SJCRH30 (cell line): ENCODE measurements around the gene MAPKAP1. TPM values are rescaled to one million over a fixed set of nuclear protein-coding genes. Genes with fewer than 3 reads are reported as not detected.
A peak's percentile ranks its signal among the peaks of the same experiment; 100 is the strongest.

Source experiments
- DNase-seq, 2 experiments: peaks; one replicate each; pipeline ENCODE4 v3.0.0-alpha.2; 2015 to 2020
- H3K27ac ChIP-seq: fragments of 250-450 bp; sonication (Bioruptor Pico); 2 replicates; pipeline ENCODE4 v1.5.1; 2020; ENCODE audit warnings: mild to moderate bottlenecking, moderate library complexity
- H3K27me3 ChIP-seq: fragments of 250-450 bp; sonication (Bioruptor Pico); 2 replicates; pipeline ENCODE4 v1.5.1; 2020; ENCODE audit warnings: mild to moderate bottlenecking, moderate library complexity
- H3K36me3 ChIP-seq: fragments of 250-450 bp; sonication (Bioruptor Pico); 2 replicates; pipeline ENCODE4 v1.5.1; 2020; ENCODE audit warnings: mild to moderate bottlenecking, moderate library complexity
- H3K4me1 ChIP-seq: fragments of 250-450 bp; sonication (Bioruptor Pico); 2 replicates; pipeline ENCODE4 v1.5.1; 2020; ENCODE audit warnings: mild to moderate bottlenecking, moderate library complexity
- H3K4me3 ChIP-seq: fragments of 250-450 bp; sonication (Bioruptor Pico); 2 replicates; pipeline ENCODE4 v1.5.1; 2020; ENCODE audit warnings: mild to moderate bottlenecking, moderate library complexity
- H3K9me3 ChIP-seq: fragments of 250-450 bp; sonication (Bioruptor Pico); replicated peaks from 2 replicates; pipeline ENCODE4 v1.5.1; 2020; ENCODE audit warnings: mild to moderate bottlenecking, moderate library complexity
- total RNA-seq: library from RNA; depleted of rRNA; stranded (reverse); fragments of >200 nt; shearing (Covaris generic); gene quantifications from 2 replicates; pipeline ENCODE4 v1.2.3, GENCODE V29; 2014

The MAPKAP1 gene
- total RNA-seq, 1 experiment from 2014 or later, result 109 TPM

DNA sequence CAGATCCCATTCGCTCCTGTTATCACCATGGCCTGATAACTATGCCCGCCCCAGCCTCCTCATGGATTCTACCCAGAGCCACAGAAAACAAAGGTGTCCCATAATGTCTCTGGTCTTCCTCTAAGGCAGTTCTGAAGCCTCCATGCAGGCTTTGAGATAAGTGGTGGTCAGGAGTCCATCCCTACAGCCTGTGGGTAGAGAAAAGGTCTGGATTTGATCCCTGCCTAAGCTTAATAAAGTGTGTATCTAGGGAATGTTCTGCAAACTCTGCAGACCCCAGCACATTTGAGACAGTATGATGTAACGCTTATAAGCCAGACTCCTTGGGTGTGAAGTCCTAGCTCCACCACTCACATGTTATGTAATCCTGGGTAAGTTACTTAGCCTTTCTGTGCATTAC lies 187.3 kb downstream of the MAPKAP1 start:
- H3K27ac ChIP-seq, result no peak overlapping the region
- no peaks in the 10 kb centered on the region for H3K27me3 ChIP-seq
- DNase-seq, result no peak
- H3K4me3 ChIP-seq, result no peak overlapping the region
- no peaks in the 10 kb centered on the region for H3K9me3 ChIP-seq
- peaks cover 17% of the 10 kb centered on the region for H3K4me1 ChIP-seq
- H3K36me3 ChIP-seq, result peaks cover 7% of the 10 kb centered on the region

DNA sequence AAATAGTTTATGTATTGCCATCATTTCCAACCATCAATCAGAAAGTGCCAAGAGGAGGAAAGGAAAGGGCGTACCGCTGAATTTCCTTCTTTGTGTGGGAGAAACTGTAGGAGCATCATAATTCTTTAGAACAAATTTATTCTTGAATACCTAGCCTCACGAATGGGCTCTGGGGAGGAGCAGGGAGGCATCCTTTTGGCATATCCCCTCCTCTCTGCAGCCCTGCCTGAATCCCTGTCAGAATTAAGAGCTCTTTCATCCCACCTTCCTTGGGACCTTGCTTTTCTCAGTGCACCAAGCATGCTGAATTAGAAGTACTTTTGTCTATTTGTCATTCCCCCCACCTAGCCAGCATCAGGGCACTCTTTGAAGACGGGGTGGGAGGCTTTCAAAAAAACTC lies 189.4 kb downstream of the MAPKAP1 start:
- Histone ChIP-seq H3K27me3 (no peaks in the 10 kb centered on the region), H3K27ac (no peak overlapping the region), H3K36me3 (peaks cover 7% of the 10 kb centered on the region), H3K9me3 (no peaks in the 10 kb centered on the region), H3K4me3 (no peak overlapping the region), H3K4me1 (peaks cover 32% of the 10 kb centered on the region)
- DNase-seq, result no peak

DNA sequence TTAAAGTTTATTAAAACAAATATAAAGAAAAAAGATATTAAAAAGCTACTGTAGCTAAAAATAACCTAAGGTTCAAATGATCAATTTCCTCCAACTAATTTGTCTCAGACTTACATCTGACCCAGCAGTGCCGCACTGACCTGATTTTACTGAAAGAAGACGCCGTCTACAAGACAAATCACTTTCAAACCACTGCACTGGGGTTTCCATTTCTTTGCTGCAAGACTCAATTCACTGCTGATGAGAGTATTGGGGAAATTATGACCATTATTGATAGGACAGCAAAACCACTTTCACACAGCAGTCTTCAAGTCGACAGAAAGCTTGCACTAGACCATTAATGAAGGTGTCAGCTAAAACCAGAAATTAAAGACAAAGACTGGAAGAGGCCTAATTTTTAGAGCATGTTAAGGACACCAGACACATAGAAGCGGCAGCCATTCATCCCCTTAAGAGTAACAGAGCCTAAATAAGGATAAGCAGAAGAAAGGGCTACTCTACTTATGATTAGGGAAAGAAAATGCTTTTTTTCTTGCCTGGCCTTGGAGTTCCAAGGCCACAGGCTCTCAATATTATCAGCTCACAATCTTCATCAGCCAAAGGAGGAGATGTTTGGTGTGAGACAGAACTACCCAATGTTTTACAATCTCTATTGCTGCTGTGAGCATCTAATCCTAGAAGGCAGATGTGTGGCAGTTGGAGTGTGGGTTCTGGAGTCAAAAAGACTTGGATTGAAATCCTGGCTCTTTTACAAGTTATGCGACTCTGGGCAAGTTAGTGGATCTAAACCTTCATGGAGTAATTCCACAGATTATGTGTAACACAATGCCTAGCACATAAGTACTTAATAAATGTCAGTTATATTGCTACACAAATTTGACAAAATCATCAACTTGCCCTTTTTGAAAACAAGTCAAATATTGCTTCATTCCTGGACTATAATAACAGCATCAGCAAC lies 190.7 kb downstream of the MAPKAP1 start:
- no peak for DNase-seq
- peaks cover 7% of the 10 kb centered on the region for H3K36me3 ChIP-seq
- peaks cover 28% of the 10 kb centered on the region for H3K4me1 ChIP-seq
- no peaks in the 10 kb centered on the region for H3K27me3 ChIP-seq
- no peak overlapping the region for H3K4me3 ChIP-seq
- H3K27ac ChIP-seq, result no peak overlapping the region
- H3K9me3 ChIP-seq, result no peaks in the 10 kb centered on the region

DNA sequence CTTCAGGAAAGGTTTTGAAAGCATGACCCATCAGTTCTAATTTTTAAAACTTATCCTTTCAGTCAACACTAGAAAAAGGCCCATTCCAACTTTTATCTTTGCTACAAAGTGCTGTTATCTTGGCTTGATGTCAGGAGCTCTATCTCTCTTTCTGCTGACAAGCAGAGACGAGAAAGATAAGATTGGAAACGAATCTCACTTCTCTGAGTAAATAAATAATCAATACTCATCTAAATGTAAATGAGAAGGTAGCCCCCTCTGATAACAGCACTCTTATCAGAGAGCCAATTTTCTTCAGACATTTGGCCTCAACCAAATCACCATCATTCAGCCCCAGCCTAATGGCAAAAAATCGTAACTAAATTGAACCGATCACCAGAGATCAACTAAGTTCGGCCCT lies 191.7 kb downstream of the MAPKAP1 start:
- DNase-seq, result no peak
- H3K27ac ChIP-seq, result no peak overlapping the region
- H3K27me3 ChIP-seq, result no peaks in the 10 kb centered on the region
- peaks cover 30% of the 10 kb centered on the region for H3K4me1 ChIP-seq
- no peaks in the 10 kb centered on the region for H3K9me3 ChIP-seq
- peaks cover 2% of the 10 kb centered on the region; the same call in 1 of the 2 replicates for H3K36me3 ChIP-seq
- no peak overlapping the region for H3K4me3 ChIP-seq

DNA sequence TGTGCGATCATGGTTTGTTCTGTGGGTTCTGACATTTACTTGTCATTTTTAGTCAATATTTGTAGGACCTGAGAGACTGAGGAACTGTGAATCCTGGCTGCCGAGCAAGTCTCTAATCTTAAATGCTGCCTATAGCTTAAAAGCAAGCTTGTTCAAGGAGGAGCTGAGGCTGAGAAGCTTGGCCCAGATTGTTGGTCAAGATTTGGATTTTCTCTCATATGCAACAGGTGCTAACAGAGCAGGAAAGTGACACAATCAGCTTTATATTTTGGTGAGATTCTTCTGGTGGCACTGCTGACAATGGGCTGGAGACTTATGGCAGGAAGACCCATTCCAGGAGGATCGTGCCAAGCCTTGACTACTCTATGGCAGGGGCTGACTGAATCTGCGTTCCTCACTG lies 192.5 kb downstream of the MAPKAP1 start:
- H3K27ac ChIP-seq, result no peak overlapping the region
- no peaks in the 10 kb centered on the region for H3K27me3 ChIP-seq
- H3K36me3 ChIP-seq, result no peaks in the 10 kb centered on the region
- no peak overlapping the region for H3K4me3 ChIP-seq
- H3K4me1 ChIP-seq, result peaks cover 31% of the 10 kb centered on the region
- no peak for DNase-seq
- H3K9me3 ChIP-seq, result no peaks in the 10 kb centered on the region

DNA sequence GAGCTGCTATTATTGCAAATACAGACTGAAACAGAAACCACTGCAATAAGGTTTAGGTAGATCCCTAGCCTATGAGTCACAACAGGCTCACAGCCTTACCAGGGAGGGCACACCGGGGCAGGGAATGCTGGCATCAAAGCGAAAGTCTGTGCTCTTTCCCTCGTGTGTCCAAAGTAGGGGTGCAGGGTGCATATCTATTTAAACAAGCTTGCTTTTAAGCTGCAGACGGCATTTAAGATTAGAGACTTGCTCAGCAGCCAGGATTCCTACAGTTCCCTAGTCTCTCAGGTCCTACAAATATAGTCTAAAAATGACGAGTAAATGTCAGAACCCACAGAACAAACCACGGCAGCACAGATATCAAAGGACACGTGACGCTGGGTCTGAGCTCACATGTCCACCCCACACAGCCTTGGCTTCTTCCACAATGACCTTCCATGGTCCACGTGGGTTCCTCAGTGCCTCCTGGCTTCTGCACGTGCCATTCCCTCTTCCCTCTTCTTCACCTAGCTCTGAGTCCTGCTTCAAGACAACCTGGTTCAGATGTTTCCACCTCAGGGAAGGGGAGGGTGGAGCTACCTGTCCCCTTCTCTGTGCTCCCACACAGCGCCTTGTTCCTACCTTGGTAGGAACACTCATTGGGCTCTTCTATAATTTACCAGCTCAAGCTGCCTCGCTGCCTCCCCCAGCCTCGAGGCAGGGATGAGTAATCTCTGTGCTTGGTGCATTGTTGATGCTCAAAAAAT lies 193.2 kb downstream of the MAPKAP1 start:
- peaks cover 36% of the 10 kb centered on the region for H3K4me1 ChIP-seq
- DNase-seq, result peak; percentile 41 to 55
- H3K36me3 ChIP-seq, result no peaks in the 10 kb centered on the region
- no peak overlapping the region for H3K27ac ChIP-seq
- H3K4me3 ChIP-seq, result no peak overlapping the region
- no peaks in the 10 kb centered on the region for H3K9me3 ChIP-seq
- H3K27me3 ChIP-seq, result no peaks in the 10 kb centered on the region

DNA sequence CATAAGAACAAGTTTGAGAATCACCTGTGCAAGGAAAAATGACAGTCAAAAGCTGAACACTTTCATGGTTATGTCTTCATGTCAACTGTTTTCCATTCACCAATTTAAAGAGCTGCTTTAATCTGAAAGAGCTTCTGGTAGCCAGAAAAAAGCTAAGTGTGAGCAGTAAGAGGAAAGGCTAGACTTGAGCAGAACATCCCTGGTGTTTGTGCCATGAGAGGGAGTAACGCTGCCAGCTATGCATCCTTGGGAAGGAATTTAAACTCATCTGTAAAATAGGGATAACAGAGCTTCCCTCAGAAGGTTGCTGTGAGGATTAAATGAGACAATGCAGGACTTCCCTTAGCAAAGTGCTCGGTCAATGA lies 193.7 kb downstream of the MAPKAP1 start:
- H3K4me1 ChIP-seq, result peaks cover 36% of the 10 kb centered on the region
- H3K27me3 ChIP-seq, result no peaks in the 10 kb centered on the region
- H3K27ac ChIP-seq, result no peak overlapping the region
- H3K9me3 ChIP-seq, result no peaks in the 10 kb centered on the region
- no peak overlapping the region for H3K4me3 ChIP-seq
- no peaks in the 10 kb centered on the region for H3K36me3 ChIP-seq
- no peak for DNase-seq

DNA sequence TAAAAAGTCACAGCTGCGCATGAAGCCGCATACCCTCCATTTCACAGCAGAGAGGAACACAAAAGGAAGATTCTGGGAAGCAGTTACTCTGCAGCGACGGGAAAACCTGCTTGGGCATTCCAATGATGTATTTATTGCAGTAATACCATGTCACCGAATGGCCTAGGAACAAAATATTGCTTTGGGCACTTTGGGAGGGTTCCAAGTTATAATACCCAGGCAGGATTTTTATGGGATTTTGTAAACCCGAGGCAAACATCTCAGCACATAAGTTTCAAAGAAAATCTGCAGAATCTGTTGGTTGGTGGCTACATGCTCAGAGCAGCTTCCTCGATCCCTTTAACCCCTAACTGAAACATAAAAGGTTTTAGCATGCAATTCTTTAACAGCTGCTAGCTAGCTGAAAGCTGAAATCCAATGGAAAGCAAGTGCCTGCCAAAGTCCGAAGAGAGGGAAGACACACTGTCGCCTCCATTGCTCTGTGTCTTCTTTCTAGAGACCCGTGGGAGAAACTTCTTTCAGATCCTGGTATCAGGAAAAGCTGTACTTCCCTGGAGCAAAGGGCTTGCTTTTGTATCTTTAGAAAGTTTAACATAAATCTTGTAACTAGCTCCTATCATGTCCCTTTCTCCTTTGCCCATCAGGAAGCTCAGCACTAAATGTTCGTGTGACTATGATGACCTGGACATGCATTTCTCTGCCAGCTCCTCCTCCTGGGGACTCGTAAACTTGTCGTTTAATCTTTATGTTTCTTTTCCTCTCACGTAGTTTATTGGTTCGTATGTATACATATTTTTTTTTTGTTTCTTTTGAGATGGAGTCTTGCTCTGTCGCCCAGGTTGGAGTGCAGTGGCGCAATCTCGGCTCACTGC lies 195.0 kb downstream of the MAPKAP1 start:
- H3K27ac ChIP-seq, result peak overlapping the region; percentile 63
- H3K4me1 ChIP-seq, result peaks cover 36% of the 10 kb centered on the region
- H3K36me3 ChIP-seq, result no peaks in the 10 kb centered on the region
- peak overlapping the region; percentile 44 for H3K4me3 ChIP-seq
- peak; percentile 71 to 87 for DNase-seq
- H3K27me3 ChIP-seq, result no peaks in the 10 kb centered on the region
- H3K9me3 ChIP-seq, result no peaks in the 10 kb centered on the region

DNA sequence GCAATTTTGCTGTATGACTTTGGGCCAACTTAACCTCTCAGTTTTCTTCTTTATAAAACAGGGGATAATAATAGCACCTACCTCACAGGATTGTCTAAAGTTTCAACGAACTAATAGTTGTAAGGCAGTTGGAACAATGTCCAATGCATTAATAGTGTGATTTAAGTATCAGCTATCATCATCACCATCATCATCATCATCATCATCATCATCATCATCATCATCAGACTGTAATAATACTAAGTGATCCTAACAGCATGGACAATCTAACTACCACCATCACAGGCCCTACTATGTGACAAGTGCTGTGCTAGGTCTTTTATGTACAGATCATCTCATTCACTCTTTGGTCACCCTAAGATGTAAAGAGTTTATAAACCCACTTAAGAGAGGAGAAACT lies 196.0 kb downstream of the MAPKAP1 start:
- Histone ChIP-seq H3K36me3 (no peaks in the 10 kb centered on the region), H3K9me3 (no peaks in the 10 kb centered on the region), H3K27ac (peak overlapping the region; percentile 63; the same call in 1 of the 2 replicates), H3K4me1 (peaks cover 36% of the 10 kb centered on the region), H3K27me3 (no peaks in the 10 kb centered on the region), H3K4me3 (no peak overlapping the region)
- no peak for DNase-seq

DNA sequence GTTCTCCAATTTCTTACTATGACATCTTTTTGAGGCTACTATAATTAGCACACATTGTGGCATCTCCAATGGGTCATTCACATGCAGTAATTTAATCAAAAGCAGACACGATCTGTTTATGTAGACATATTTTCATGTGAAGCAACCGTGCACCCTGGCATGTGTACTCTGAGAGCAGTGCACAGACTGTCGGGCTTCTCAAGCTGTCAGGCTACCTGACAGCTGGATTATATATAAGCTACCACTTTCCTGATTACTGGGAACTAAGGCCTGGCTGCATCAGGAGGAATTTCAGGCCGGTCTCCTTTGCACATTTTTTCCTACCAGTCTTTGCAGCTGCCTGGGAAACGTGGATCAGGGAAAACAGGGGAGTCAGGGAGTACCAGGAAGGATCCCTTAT lies 197.5 kb downstream of the MAPKAP1 start:
- Histone ChIP-seq H3K4me3 (no peak overlapping the region), H3K4me1 (peaks cover 36% of the 10 kb centered on the region), H3K27ac (no peak overlapping the region), H3K36me3 (no peaks in the 10 kb centered on the region), H3K27me3 (no peaks in the 10 kb centered on the region), H3K9me3 (no peaks in the 10 kb centered on the region)
- DNase-seq, result peak; percentile 36 to 58

DNA sequence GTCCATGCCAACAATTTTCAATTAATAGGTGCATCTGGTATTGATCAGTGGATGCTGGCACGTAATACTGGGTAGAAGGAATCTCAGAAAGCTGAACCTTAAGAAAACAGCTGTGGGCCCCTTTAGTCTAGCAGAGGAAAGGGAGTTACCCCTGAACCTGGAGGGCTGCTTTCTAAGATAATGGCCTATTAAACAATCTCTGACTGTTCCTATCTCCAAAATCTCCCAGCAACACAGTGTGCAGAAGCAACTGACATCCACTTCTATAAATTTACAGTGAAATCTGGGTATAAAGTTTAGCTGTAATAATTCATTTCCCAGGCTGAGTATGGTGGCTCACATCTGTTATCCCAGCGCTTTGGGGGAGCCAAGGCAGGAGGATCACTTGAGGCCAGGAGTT lies 198.8 kb downstream of the MAPKAP1 start:
- no peaks in the 10 kb centered on the region for H3K27me3 ChIP-seq
- H3K9me3 ChIP-seq, result no peaks in the 10 kb centered on the region
- no peak for DNase-seq
- no peak overlapping the region for H3K4me3 ChIP-seq
- H3K36me3 ChIP-seq, result no peaks in the 10 kb centered on the region
- peaks cover 28% of the 10 kb centered on the region for H3K4me1 ChIP-seq
- H3K27ac ChIP-seq, result no peak overlapping the region

DNA sequence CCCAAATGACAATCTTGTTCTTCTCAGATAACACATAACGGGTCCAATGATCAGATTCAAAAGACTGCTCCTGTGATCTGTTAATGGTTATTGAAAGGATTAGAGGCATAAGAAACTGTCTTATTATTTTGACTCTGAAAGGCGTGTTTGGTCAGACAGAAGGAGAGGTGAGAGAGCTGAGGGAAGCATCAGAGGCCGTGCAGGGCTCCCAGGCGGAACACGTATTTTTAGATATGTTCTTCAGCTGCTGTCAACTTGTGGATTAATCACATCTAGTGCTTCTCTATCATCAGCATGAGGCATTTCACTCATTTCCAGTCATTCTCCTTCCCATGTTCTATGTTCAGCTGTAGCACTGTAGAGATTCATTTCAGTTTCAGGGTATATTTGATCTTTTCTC lies 199.8 kb downstream of the MAPKAP1 start:
- H3K27me3 ChIP-seq, result no peaks in the 10 kb centered on the region
- H3K36me3 ChIP-seq, result no peaks in the 10 kb centered on the region
- no peak overlapping the region for H3K27ac ChIP-seq
- no peaks in the 10 kb centered on the region for H3K9me3 ChIP-seq
- H3K4me3 ChIP-seq, result no peak overlapping the region
- DNase-seq, result no peak
- H3K4me1 ChIP-seq, result peaks cover 21% of the 10 kb centered on the region

DNA sequence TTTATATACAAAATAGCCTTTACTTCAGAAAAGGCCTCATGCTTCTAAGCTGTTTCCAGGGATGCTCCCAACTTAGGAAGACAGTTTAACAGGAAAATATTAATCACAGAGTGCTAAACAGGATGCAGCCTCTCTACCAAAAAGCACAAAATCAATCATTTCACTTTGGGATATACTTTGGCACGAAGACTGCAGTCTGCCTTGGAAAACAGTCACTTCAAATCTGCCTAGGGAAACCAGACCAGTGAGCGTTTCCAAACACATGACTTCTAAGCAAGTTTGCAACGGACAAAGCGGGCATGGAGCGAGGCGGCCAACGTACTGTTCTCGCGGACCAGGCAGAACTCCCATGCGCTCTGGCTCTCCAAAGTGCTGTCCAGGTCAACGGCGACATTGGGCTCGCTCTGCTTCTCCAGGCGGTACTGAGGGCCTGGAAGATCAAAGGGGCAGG lies 201.0 kb downstream of the MAPKAP1 start:
- Histone ChIP-seq H3K4me3 (no peak overlapping the region), H3K36me3 (no peaks in the 10 kb centered on the region), H3K9me3 (no peaks in the 10 kb centered on the region), H3K4me1 (peaks cover 12% of the 10 kb centered on the region), H3K27ac (no peak overlapping the region), H3K27me3 (no peaks in the 10 kb centered on the region)
- DNase-seq, result no peak

DNA sequence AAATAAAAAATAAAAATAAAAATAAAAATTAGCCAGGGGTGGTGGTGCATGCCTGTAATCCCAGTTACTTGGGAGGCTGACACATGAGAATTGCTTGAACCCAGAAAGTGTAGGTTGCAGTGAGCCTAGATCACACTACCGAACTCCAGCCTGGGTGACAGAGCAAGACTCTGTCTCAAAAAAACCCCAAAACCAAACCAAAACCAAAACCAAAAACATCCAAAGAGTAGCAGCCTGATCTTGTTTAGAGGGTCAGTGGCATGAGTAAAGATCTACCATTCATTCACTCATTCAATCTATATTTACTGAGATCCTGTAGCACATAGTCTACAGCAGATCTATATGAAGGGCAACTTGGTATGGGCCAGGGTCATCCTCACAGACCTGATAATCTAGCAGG lies 202.4 kb downstream of the MAPKAP1 start:
- Histone ChIP-seq H3K36me3 (no peaks in the 10 kb centered on the region), H3K4me3 (no peak overlapping the region), H3K27ac (no peak overlapping the region), H3K4me1 (peaks cover 6% of the 10 kb centered on the region), H3K27me3 (no peaks in the 10 kb centered on the region), H3K9me3 (no peaks in the 10 kb centered on the region)
- no peak for DNase-seq
